ENCODE measurements around the gene GRIP2. TPM values are rescaled to one million over a fixed set of nuclear protein-coding genes. Genes with fewer than 3 reads are reported as not detected.

GRIP2 gene
- total RNA-seq, 3 donors from 2014 or later = 0.70 to 2.2 (median 1.6) TPM

DNA sequence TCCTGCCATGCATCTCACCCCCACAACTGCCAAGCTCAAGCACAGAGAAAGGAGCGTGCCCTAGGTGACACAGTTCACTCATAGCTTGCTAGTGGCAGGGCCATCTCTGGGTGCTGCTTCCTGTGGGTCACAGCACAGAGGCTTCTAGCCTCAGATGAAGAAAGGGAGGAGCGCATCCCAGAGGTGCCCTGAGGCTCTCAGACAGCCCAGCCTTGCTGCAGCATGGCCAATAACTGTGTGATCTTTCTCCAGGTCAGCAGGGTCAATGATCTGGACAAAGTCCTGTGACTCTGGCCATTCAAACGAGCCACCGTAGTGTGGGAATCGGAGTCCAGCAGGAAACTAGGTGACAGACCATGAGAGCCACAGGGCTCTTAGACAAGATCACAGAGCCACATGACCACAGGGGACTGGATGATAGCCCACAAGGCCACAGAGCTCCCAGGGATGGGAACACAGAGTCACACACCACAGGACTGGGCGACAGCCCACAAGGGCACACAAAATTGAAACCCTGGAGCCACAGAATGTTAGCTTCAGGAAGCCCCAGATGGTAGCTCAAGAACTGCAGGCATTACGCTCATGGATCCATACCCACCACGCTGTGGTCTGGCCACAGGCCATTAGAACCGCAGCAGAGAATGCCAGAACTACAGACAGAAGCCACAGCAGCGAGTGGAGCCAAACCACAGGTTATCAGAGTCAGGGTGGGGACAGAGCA lies 25.9 kb upstream of the GRIP2 start:
- no peak overlapping the region for H3K4me3 ChIP-seq
- ATAC-seq (no peak), DNase-seq (no peak)
- no peaks in the 10 kb centered on the region for H3K9me3 ChIP-seq
- H3K4me1 ChIP-seq (ENCODE audit: low read depth) = peaks cover 2% of the 10 kb centered on the region
- TF ChIP-seq CTCF (IDR thresholded peaks at IDR 0.05) = no peak
- intact Hi-C loops (cut with DNase I, micrococcal nuclease) = no loop called here
- no peaks in the 10 kb centered on the region for H3K36me3 ChIP-seq (ENCODE audit: low read depth)

GRCh38 chr3:14564741-14565140 lies 24.6 kb upstream of the GRIP2 start:
- no peak for TF ChIP-seq CTCF (IDR thresholded peaks at IDR 0.05)
- DNase-seq (peak in 1 of 3 donors; percentile 22), ATAC-seq (peak; percentile 75)
- Histone ChIP-seq H3K4me1 (ENCODE audit: low read depth) (peaks cover 2% of the 10 kb centered on the region), H3K36me3 (ENCODE audit: low read depth) (no peaks in the 10 kb centered on the region), H3K4me3 (no peak overlapping the region), H3K9me3 (no peaks in the 10 kb centered on the region)
- intact Hi-C loops (cut with DNase I, micrococcal nuclease) = no loop called here

- no peaks in the 10 kb centered on the region for H3K9me3 ChIP-seq
- no peak overlapping the region for H3K4me3 ChIP-seq
- H3K36me3 ChIP-seq (ENCODE audit: low read depth) = no peaks in the 10 kb centered on the region
- peak; percentile 51 for ATAC-seq
- TF ChIP-seq CTCF (IDR thresholded peaks at IDR 0.05) = no peak
- intact Hi-C loops (cut with DNase I, micrococcal nuclease) = no loop called here
- DNase-seq = no peak
- peaks cover 2% of the 10 kb centered on the region for H3K4me1 ChIP-seq (ENCODE audit: low read depth)
These were observed 23.9 kb upstream of the GRIP2 start for GRCh38 chr3:14563946-14564539.

DNA sequence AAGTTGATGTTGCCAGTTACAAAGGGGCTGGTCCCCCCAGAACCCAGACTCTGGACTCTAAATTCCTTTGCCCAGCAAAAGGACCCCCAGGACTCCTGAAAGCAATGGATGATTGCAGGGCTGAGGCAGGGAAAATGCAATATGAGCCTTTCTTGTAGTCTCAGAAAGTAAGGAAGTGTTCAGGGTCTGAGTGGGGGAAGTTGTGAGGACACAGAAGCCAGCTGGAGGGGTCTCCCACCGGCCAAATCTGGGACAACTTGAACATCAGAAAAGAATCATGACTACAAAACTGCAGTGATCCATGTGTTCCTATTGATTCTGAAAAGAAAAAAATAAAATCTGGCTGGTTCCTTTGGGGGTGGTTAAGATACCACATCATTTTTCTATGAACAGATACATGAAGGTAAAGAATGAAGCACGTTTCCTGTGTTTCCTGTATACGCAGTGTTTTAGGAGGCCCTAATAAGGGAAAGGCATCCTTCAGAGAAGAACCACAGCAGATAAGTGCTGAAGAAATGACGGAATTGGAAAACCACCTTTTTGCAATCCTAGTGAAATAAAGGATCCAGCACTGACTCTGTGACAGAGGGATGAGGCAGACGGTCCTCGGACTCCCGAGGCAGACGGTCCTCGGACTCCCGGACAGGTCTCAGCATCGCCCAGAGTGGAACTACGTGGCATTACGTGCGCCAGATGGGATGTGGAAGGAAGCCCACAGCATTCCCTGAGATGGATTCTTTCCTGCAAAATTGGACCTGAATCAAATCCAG lies 22.2 kb upstream of the GRIP2 start:
- H3K36me3 ChIP-seq (ENCODE audit: low read depth) = no peaks in the 10 kb centered on the region
- no peak for ATAC-seq
- no peak for DNase-seq
- H3K4me1 ChIP-seq (ENCODE audit: low read depth) = peaks cover 2% of the 10 kb centered on the region
- H3K9me3 ChIP-seq = no peaks in the 10 kb centered on the region
- intact Hi-C loops (cut with DNase I, micrococcal nuclease) = no loop called here
- H3K4me3 ChIP-seq = no peak overlapping the region
- no peak for TF ChIP-seq CTCF (IDR thresholded peaks at IDR 0.05)

- intact Hi-C loops (cut with DNase I, micrococcal nuclease) = no loop called here
- DNase-seq (no peak), ATAC-seq (no peak)
- Histone ChIP-seq H3K4me1 (ENCODE audit: low read depth) (peaks cover 2% of the 10 kb centered on the region), H3K36me3 (ENCODE audit: low read depth) (no peaks in the 10 kb centered on the region), H3K9me3 (no peaks in the 10 kb centered on the region), H3K4me3 (no peak overlapping the region)
- TF ChIP-seq CTCF (IDR thresholded peaks at IDR 0.05) = no peak
These were observed 21.2 kb upstream of the GRIP2 start for GRCh38 chr3:14561051-14561960.

Measured in mucosa of descending colon (tissue), 3 donors.